Measurements from ENCODE around the gene LYPD5.

GRCh38 chr19:43778651-43779050 is 23.6 kb downstream of the LYPD5 start:
- TF ChIP-seq CTCF (IDR thresholded peaks at IDR 0.05 in 4 of 5, conservative IDR thresholded peaks at IDR 0.05 in 1 of 5) (no peak), POLR2A (IDR thresholded peaks at IDR 0.05) (no peak)
